ENCODE data around the gene PPP2R5E.

The PPP2R5E gene

DNA sequence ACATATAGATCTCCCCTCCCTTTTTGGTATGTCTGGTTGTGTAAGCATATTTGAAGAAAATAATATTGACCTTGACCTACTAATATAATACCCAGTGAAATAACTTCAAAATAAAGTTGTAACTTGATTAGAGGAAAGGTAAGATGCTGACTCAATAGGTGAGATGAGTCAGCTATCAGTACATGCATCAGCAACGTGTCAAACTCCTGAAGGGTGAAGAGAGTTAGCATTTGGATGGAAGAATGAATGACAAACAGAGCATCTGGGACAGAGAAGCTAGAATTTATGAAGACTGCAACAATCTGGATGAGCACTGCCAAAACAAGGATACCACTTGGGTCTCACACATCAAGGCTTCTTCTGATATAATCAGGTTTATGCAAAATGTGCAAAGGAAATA lies 74.9 kb downstream of the PPP2R5E start:
- DNase-seq = no peak

GRCh38 chr14:63467440-63468072 lies 75.6 kb downstream of the PPP2R5E start:
- DNase-seq = no peak

DNA sequence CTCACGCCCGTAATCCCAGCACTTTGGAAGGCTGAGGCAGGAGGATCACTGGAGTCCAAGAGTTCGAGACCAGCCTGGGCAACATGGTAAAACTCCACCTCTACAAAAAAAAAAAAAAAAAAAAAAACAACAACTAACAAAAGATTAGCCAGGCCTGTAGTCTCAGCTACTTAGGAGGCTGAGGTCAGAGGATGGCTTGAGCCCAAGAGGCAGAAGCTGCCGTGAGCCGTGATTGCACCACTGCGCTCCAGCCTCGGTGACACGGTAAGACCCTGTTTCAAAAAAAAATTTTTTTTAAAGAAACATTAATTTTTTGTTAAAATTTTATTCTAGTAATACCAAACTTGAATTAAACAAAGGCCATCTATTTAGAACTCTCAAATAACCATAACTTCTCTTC lies 77.8 kb downstream of the PPP2R5E start:
- no peak for DNase-seq

DNA sequence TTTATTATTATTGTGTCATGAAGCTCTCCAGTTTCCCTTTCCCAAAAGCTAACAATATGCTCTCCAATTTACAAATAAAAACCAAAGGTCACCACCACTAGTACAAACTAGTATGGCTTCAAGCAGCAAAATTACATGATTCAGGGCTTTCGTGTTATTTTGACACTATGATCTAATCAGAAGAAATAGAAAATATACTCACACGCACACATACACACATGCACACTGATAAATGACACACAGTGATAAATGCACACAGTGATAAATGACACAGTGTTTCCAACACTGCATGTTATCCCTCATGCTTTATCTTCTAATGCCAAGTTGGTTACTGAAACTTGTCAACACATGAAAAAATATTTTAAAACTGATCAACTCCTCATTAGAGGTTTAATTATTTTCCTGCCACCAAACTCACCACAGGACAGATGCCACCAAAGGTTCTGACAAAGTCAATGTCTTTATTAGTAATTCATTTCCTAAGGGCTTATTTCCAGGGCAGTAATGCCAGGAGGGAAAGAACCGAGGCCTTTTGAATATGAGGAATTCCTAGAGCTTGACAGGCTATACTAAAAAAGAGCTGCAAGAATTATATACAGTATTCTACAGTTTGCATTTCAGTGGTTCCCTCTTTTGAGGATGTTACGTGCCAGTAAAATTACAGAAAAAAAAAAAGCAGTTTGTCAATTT lies 82.4 kb downstream of the PPP2R5E start:
- no peak for DNase-seq

DNA sequence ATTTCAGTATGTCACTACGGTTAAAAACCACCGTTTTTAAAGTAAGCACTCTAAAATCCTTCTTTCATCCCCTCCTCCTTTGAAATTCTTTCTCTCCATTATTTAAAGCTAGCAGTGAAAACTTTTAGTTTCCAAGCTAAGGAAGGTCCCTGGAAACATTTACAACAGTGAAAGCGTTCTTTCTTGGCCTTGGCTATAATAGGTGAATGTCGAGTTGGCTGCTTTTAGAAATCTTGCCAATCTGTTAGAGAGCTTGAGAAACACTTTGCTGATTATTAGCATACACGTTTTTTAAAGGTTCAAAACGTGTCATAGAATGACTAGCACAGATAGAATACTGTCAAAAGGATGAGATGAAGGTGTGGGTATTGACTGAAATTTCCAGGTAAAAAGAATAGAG lies 83.4 kb downstream of the PPP2R5E start:
- no peak for DNase-seq

DNA sequence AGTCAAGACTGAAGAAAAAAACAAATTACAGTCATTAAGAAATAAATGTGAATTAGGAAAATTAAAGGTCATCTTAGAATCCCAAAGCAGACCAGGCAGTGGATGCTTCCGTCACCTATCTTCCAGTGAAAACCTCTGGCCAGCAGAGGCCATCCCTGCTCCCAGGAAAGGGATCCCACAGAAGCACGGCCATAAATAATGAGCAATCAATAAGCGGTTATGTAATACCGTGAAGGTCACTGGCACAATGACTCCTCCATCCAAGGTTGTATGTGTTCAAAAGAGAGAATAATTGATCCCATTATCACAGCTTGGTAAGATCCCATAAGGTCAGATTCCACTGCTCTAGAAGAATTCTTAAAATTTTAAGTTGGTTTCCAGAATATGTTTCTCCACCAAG lies 85.7 kb downstream of the PPP2R5E start:
- DNase-seq = no peak

GRCh38 chr14:63454863-63455622 lies 88.1 kb downstream of the PPP2R5E start:
- no peak for DNase-seq

DNA sequence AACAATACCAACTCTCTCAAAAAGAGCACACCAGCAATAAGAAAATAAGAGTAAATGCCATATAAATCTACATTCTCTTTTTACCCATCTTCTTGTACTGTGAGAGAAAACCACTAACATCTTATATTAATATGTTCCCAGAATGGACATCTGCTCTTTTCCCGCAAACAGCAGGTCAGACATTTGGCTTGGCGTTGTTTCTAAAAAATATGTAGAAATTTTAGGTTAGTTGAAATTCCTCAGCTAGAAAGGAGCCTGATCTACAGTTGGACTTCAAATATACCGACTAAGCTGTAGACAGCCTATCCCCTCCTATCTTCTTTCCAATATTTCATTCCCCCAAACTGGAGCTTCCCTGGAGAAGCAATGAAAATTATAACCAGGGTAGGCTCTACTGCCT lies 88.7 kb downstream of the PPP2R5E start:
- DNase-seq = no peak

DNA sequence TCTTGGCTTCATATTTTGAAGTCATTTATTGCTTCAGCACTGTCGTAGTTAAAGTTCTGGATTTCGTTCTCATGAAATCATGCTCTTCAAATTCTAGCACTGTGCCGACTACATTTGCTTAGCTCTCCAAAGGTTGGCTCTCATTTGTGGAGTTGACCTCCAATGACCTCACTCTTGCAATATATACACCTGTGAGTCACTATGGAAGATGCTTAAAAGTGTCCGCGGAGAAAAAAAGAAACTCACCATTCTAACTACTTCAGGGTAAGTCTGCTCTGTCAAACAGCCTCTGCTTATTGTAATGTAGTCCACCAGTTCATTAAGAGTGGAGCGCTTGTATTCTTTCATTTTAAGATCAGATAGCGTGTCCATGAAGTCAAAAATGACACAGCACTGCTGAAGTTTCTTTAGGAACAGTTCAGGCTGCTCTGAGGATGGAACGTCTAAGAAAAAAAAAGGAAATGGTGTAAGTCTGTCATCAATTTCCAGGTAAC lies 89.7 kb downstream of the PPP2R5E start:
- no peak for DNase-seq

- DNase-seq = no peak
These were observed 90.4 kb downstream of the PPP2R5E start for GRCh38 chr14:63452796-63453195.

DNA sequence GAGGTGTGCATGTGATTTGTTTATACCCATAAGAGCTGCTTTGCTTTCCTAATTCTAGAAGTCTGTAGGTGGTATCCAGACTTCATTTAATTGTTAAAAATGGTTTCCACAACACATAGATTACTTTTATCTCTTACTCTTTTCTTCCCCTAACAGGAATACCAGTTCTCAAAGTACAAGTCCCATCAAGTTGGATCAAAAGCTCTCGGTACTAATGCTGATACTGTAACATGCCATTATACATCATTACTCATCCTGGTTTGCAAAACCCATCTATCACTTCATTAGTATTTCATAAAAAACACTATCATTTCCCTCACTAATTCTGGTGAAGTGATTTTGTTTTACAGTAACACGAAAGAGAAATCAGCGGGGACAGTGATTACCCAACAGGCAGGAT lies 94.3 kb downstream of the PPP2R5E start:
- no peak for DNase-seq

DNA sequence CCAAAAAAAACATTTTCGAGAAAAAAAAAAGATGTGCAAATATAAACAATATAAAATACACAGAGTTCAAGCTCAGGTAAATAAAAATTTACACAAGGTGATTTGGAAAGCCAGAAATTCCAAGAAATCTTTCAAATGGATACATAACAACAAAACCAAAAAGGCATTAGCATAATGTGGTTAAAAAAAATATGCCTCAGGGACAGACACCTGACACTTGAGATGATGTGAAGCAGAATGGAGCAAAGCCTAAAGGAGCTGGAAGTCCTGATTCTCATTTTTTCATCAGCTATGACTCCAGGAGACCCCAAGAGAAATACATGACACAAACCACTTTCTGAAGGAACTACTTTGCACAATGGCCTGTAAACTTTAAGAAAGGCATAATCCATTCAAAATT lies 98.6 kb downstream of the PPP2R5E start:
- no peak for DNase-seq

DNA sequence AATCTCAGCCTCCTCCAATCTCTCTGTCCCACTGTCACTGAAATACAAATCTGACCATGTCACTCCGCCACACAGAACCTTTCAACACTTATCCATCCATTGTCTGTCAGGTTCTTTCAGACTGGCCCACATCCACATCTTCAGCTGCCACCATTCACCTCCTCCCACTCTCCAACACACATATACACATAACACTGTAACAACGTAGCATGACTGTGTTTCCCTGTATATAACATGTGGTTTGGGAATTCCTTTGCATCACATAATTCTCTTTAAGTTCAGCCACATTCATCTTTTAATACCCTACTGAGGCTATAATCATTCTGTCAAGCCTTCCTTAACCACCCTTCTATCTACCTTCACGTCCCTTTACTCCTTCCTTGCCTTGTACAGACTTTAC lies 99.2 kb downstream of the PPP2R5E start:
- DNase-seq = no peak

DNA sequence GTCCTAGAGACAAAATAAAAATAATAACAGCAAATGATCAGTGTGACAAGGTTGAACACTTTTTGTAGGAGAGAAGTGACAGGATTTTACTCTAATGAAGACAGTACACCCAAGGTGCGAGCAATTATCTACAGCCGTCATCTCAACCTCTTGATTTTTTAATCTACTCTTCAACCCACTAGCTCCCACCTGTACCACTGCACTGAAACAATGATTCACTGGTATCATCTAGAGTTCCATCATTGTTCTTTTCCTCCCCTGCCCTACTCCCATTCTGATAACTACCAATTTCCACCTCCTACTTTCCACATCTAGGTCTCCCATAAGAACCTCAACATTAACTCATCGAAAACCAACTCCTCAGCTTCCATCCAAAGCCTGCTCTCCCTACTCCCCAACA lies 99.8 kb downstream of the PPP2R5E start:
- DNase-seq = no peak

GRCh38 chr14:63438065-63438757 lies 105.0 kb downstream of the PPP2R5E start:
- peak; percentile 20 to 22 for DNase-seq

- DNase-seq = no peak
These were observed 106.7 kb downstream of the PPP2R5E start for GRCh38 chr14:63436286-63437098.

GRCh38 chr14:63435838-63436237 lies 107.3 kb downstream of the PPP2R5E start:
- no peak for DNase-seq

DNA sequence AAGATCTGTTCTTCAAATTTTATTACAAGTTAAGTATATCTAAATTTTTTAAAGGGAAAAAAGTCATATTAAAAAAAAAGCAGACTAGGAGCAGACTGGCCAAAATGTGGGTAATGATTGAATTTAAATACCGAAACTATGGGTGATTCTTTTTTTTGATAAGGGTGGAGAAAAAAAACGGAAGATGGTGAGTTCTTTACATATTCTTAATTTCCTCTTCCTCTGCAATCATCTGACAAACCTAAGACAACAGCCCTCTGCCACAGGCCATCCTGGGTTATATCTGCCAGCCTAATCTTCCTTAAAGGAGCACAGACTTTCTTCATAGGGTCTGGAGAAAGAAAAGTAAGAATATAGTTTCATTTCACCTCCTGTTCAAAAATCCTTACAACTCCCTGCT lies 108.0 kb downstream of the PPP2R5E start:
- DNase-seq = no peak

- DNase-seq = no peak
These were observed 110.2 kb downstream of the PPP2R5E start for GRCh38 chr14:63432888-63433552.

GRCh38 chr14:63432228-63432627 lies 110.9 kb downstream of the PPP2R5E start:
- DNase-seq = no peak

DNA sequence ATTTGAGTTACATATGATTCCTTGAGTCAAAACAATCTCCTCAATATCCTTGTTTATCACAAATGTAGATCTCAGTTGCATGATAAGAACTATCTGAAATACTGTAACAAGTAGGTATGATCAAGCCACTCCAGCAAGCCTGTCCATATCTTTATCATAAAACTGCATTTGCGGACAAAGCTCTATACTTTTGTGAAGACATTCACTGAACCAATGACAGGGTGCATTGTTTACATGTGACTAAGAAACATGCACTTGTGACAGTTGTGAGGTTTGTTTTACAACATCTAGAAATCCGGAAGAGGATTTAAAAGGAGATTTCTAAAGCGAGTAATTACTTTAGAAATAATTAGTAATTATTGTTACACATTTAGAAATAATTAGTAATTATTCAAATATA lies 111.7 kb downstream of the PPP2R5E start:
- DNase-seq = no peak

DNA sequence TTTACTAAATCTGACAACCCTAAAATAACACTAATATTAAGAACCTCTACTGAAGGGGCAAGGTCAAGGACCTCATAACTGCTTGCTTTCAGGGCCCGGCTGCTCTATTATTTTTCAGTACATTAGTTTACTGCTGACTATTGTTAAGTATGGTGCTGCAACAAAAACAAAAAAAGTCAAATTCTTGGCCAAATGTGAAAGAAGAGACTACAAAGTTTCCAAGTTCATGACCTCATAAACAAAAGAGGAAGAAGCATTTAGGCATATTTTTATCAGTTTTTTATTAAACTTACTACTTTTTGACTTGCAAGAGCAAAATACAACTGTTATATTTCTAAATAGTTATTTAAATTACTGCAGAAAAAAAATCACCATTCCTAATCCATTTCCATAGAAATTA lies 114.7 kb downstream of the PPP2R5E start:
- no peak for DNase-seq

All from activated CD4-positive, alpha-beta T cell treated with anti-CD3 and anti-CD28 coated beads, Interleukin-2, amount 50 U/mL, for 4 hours (primary cell).